Left ventricle myocardium inferior (tissue), 1 donor: ENCODE data around the gene PAM. TPM values are rescaled to one million over a fixed set of nuclear protein-coding genes. Genes with fewer than 3 reads are reported as not detected.

Source experiments
- DNase-seq: peaks from one replicate; pipeline ENCODE4 v3.0.0-alpha.2; 2020
- H3K27ac ChIP-seq: fragments of 200-600 bp; replicated peaks from 2 replicates; pipeline ENCODE4 v1.8.0; 2021
- H3K27me3 ChIP-seq: fragments of 200-600 bp; 2 replicates; pipeline ENCODE4 v1.8.0; 2021; ENCODE audit warnings: low read depth
- H3K36me3 ChIP-seq: fragments of 200-600 bp; 2 replicates; pipeline ENCODE4 v1.8.0; 2021
- H3K4me1 ChIP-seq: fragments of 200-600 bp; 2 replicates; pipeline ENCODE4 v1.8.0; 2021
- H3K4me3 ChIP-seq: fragments of 200-600 bp; 2 replicates; pipeline ENCODE4 v1.8.0; 2021; ENCODE audit warnings: mild to moderate bottlenecking, moderate library complexity
- H3K9me3 ChIP-seq: fragments of 200-600 bp; replicated peaks from 2 replicates; pipeline ENCODE4 v1.8.0; 2021
- intact Hi-C: fragments of 100-400 bp; cut with micrococcal nuclease; formaldehyde crosslinking; loops from one replicate; pipeline ENCODE4 v1.11.0; 2022
- total RNA-seq: library from RNA; stranded (reverse); fragmentation: NEBNext Ultra II Directional; extraction: Animal tissue kit (Norgen Biotek cat#: 25700); gene quantifications from one replicate; pipeline ENCODE4 v1.2.1, GENCODE V29; 2021
- TF ChIP-seq, protein P1 (sequence below): fragments of 200-600 bp; IDR thresholded peaks from 2 replicates; pipeline ENCODE4 v1.8.0; 2021; ENCODE audit warnings: antibody characterized with exemption, mild to moderate bottlenecking, borderline replicate concordance
- donor health status: DM: no; HTN: yes; CAD: no; lungs with severe emphysema.

The PAM gene
- total RNA-seq, 1 donor from 2014 or later, result 1,051 TPM

DNA sequence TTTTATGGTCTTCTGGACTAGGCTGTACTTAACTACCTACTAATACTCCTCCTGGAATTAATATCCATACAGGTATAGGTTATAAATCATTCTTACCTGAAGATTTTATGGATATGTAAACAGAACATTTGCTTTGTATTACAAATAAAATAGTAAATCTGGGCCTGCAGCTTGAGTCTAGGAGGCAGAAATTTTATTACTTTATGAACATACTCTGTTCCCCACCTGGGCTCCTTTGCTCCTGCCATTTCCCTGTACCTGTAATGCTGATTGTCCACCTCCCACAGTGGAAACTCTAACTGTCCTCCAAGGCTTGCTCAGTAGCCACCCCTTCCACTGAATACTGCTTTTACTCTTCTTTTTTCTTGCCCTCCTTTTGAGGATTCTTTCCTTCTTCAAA, 108.0 kb downstream of the PAM start:
- no peak overlapping the region for H3K4me3 ChIP-seq
- no peaks in the 10 kb centered on the region for H3K36me3 ChIP-seq
- DNase-seq, result no peak
- no peaks in the 10 kb centered on the region for H3K27me3 ChIP-seq
- H3K4me1 ChIP-seq, result peaks cover 61% of the 10 kb centered on the region
- H3K9me3 ChIP-seq, result peaks cover 5% of the 10 kb centered on the region
- TF ChIP-seq, protein P1, sequence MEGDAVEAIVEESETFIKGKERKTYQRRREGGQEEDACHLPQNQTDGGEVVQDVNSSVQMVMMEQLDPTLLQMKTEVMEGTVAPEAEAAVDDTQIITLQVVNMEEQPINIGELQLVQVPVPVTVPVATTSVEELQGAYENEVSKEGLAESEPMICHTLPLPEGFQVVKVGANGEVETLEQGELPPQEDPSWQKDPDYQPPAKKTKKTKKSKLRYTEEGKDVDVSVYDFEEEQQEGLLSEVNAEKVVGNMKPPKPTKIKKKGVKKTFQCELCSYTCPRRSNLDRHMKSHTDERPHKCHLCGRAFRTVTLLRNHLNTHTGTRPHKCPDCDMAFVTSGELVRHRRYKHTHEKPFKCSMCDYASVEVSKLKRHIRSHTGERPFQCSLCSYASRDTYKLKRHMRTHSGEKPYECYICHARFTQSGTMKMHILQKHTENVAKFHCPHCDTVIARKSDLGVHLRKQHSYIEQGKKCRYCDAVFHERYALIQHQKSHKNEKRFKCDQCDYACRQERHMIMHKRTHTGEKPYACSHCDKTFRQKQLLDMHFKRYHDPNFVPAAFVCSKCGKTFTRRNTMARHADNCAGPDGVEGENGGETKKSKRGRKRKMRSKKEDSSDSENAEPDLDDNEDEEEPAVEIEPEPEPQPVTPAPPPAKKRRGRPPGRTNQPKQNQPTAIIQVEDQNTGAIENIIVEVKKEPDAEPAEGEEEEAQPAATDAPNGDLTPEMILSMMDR, result no peak
- intact Hi-C loops, result no loop called here
- H3K27ac ChIP-seq, result peak overlapping the region; percentile 34

DNA sequence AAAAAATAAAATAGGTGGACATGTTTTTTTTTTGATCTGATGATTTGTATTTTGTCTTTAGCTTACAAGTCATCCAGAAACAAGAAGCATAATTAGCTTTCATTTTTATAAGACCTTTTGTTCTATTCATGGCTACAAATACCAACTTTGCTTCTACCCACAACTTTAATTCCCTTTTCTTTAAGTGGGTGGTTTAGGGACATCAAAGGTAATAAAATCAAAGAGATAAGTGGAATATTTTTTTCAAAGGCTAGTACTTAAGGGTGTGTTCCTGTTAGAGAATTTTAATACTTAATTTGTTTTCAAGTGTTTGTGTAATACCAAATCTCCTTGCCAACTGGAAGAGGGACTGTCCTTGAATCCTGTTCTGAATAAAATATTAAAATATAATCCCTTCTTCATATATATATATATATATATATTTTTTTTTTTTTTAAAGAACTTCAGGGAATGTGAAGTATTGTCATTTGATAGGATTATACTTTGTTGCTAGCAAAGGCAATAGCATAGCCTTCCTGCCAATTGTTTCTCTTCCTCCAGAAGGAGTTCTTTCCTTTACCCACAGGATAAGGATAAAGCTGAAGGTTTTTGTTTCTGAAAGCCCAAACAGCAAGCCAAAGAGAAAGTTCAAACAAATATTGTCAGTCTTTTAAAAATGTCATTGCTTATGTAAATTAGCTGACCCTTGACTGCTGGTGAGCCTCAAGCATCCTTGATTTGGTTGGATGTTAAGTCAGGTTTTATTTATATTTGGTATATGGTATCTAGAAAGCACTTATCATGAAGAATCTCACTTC, 108.9 kb downstream of the PAM start:
- DNase-seq, result no peak
- peaks cover 2% of the 10 kb centered on the region for H3K36me3 ChIP-seq
- TF ChIP-seq, protein P1, result no peak
- intact Hi-C loops, result no loop called here
- H3K4me1 ChIP-seq, result peaks cover 69% of the 10 kb centered on the region
- H3K9me3 ChIP-seq, result peaks cover 5% of the 10 kb centered on the region
- no peaks in the 10 kb centered on the region for H3K27me3 ChIP-seq
- peak overlapping the region; percentile 95 for H3K27ac ChIP-seq
- H3K4me3 ChIP-seq, result peak overlapping the region; percentile 78

DNA sequence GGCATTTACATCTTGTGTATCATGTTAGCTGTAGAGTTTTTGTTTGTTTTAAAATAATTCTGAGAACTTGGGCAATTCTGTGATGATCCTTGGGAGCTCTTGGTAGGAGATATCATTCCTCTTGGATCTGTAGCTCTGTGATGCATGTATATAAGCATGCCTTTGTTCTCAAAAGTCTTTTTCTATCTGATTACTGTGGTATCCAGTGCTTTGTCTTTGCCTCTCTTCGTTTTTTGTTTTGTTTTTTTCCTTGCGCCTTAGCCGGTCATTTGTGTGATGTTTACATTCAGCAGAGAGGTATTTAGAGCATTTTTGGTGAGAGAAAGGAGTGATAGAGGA, 110.0 kb downstream of the PAM start:
- peaks cover 9% of the 10 kb centered on the region for H3K36me3 ChIP-seq
- peak overlapping the region; percentile 95 for H3K27ac ChIP-seq
- H3K4me3 ChIP-seq, result peak overlapping the region; percentile 78
- H3K4me1 ChIP-seq, result peaks cover 79% of the 10 kb centered on the region
- H3K27me3 ChIP-seq, result no peaks in the 10 kb centered on the region
- TF ChIP-seq, protein P1, result no peak
- H3K9me3 ChIP-seq, result peaks cover 5% of the 10 kb centered on the region
- intact Hi-C loops, result no loop called here
- DNase-seq, result no peak

DNA sequence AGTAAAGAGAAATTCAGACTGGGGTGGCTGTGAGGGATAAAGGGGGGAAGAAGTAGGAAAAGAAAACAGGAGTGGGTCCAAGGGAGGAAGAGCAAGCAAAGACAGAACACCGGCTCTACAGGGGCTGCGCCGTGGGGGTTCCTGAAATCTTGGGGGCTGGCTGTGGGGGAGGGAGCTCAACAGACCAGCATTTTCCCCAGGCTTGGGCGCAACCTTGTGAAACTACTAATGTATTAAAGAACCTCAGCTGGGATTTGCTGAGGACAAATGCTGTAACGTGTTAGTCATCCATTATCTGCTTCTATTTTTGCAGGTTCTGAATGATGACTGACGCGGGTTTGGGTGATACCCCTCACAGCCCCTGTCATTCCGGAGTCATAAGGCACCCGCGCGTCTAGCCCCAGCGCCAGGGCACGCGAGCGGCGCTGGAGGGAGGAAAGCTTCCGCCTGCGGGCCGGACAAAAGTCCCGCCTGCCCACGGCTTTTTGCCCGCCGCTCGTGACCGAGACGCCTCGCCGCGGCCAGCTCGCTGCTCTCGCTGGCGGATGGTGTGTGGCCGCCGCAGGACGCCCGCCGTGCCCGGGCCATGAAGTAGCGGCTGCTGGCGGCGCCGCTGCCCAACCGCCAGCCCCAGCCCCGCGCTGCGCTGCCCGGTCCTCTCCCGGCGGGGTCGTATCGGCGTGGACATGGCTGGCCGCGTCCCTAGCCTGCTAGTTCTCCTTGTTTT, 110.6 kb downstream of the PAM start:
- TF ChIP-seq, protein P1, result no peak
- peaks cover 5% of the 10 kb centered on the region for H3K9me3 ChIP-seq
- H3K4me1 ChIP-seq, result peaks cover 84% of the 10 kb centered on the region
- no peaks in the 10 kb centered on the region for H3K27me3 ChIP-seq
- peaks cover 9% of the 10 kb centered on the region for H3K36me3 ChIP-seq
- H3K4me3 ChIP-seq, result peak overlapping the region; percentile 78
- peak overlapping the region; percentile 95 for H3K27ac ChIP-seq
- intact Hi-C loops, result no loop called here
- DNase-seq, result peak; percentile 82

DNA sequence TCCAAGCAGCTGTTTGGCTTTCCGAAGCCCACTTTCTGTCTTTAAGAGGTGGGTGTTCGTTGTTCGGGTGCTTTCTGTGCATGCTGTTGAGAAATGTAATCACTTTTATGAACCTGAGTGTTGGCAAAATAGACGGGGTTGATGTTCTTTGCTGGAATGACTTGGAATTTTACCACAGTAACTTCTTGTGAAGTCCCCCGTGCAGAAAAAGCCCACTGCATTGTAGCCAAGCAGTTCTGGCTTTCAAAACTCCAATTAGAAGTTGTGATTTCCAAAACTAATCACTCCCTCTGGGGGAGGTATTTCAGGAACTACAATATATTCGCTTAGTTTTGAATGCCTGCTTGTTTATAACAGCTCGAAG, 111.1 kb downstream of the PAM start:
- Histone ChIP-seq H3K9me3 (no peaks in the 10 kb centered on the region), H3K4me3 (peak overlapping the region; percentile 78), H3K36me3 (peaks cover 9% of the 10 kb centered on the region), H3K27ac (peak overlapping the region; percentile 95), H3K27me3 (no peaks in the 10 kb centered on the region), H3K4me1 (peaks cover 88% of the 10 kb centered on the region)
- no peak for DNase-seq
- intact Hi-C loops, result no loop called here
- TF ChIP-seq, protein P1, result no peak
